Jurkat, Clone E6-1 (cell line): ENCODE results near the gene SLC12A7.
"Not testable (repeated sequence)": the region's sequence is repeated elsewhere in the genome, so short reads cannot be mapped to it uniquely, and the experiment has no call there.

Experiments
- DNase-seq: peaks from one replicate; pipeline ENCODE4 v3.0.0-alpha.2; 2011; ENCODE audit warnings: low read depth, low spot score
- H3K4me3 ChIP-seq: 2 replicates; pipeline ENCODE4 v1.5.1; 2011; ENCODE audit warnings: mild to moderate bottlenecking, low read length, control low read depth, moderate library complexity

The SLC12A7 gene

DNA sequence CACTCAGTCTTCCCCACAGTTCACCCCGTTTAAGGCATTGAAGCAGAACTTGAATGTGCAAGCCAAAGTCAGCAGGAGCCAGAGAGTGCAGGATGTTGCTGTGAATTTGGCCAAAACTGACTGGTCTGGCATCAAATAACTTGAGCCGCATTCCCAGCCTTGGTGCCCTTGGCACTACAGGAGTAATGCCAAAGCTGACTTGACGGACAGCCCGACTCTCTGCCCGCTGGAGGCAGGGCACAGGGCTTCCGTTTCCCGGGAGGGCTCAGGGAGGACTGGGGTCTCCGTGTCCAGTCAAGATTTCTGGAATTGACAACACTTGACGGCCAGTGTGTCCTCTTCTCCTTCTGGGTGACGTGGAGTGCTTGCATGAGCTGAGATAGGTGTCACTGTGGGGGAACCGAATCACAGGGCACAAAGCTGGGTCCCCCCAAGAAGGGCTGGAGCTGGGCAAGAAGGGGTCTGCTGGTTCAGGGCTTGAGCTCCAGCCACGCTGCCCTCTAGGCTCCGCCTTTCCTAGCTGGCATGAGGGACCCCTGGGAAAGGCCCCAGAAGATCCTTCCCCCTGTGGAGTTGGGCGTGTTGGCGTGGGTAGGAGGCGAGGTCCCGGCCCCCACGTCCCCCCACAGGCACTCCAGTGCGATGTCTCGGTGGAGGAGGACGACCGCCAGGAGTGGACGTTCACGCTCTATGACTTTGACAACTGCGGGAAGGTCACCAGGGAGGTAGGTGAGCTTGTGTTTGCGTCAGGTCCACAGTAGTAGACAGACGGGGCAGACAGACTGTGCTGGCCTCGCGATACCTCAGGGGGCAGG is 78.0 kb downstream of the SLC12A7 start:
- no peak for DNase-seq
- H3K4me3 ChIP-seq: no peak overlapping the region

DNA sequence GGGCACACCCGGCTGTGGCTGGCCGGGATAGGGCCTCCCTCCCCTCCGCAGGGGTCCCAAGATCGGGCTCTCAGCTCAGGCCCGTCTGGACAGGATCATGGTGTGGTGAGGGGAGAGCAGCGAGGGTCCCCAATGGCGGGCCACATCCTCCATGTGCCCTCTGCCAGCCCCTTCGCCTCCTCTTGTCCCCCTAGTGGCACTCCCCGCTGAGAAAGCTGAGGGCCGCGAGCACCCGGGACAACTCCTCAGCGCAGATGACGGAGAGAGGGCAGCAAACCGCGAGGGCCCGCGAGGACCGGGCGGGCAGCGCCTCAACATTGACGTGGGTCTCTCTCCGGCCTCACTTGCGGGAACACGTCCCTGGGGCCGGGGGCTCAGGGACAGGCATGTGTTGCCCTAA is 78.7 kb downstream of the SLC12A7 start:
- no peak overlapping the region for H3K4me3 ChIP-seq
- DNase-seq: no peak

DNA sequence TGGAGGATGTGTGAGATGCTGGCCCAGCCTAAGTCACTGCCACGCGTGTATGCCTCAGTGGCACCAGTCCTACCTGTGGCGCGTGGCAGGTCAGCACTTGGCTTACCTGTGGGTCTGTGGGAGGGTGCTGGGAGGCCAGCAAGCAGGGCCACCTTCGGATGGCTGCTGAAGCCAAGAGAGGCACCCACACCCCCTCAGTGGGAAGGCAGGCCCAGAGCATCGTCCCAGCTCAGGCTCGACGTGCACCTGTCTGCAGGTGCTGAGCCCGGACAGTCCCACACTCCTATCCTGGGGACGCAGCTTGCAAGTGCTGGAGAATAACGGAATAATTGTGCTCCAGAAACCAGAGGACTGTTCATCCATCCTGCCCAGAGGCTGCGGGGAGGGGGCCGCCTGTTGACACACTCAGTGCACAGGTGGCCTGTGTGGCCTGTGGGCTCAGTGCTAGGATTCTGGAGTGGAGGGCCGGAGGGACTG is 79.3 kb downstream of the SLC12A7 start:
- H3K4me3 ChIP-seq: no peak overlapping the region
- DNase-seq: no peak

DNA sequence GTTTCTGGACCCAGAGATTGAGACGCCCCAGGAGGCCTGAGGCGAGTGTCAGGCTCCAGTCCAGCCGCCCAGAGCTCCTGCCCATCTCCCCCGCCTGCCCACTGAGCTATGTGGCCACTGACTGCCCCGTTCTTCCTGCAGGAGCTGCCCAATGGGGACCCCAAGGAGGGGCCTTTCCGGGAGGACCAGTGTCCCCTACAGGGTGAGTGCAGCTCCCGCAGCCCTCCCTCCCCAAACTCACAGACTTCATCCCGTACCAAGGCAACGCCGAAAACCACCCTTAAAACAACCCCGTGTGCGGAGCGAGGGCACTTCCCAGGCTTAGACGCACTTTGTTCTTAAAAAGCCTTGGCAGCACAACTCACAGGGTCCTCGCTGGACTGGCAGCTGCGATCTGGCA is 79.9 kb downstream of the SLC12A7 start:
- no peak for DNase-seq
- no peak overlapping the region for H3K4me3 ChIP-seq

DNA sequence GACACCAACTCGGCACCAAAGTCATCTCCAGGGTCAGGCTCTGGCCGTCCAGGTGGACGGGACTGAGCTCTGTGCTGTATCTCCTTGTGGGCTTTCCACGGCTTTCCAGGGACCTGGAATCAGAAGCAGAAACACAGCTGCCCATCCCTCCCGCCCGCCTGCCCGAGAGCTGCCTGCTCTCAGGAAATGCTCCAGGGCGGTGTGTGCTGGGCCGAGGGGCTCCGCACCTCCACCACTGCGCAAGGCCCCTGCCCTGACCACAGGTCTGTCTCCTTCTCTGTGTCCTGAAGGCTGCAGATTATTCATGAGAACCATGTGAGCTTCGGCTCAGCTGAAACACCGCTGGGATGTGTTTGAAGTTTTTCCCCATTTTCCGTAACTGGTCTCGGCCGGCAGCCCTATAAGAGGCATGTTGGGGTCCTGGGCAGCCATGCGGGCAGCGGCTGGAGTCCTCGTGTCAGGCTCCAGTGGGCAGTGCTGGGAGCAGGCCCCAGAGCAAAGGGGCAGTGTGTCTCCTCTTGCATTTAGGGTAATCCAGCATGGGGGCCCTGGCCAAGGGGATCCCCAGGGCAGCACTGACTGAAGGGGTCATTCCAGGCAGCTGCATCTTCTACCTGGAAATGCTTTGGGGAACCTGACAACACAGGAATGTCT is 80.4 kb downstream of the SLC12A7 start:
- no peak for DNase-seq

DNA sequence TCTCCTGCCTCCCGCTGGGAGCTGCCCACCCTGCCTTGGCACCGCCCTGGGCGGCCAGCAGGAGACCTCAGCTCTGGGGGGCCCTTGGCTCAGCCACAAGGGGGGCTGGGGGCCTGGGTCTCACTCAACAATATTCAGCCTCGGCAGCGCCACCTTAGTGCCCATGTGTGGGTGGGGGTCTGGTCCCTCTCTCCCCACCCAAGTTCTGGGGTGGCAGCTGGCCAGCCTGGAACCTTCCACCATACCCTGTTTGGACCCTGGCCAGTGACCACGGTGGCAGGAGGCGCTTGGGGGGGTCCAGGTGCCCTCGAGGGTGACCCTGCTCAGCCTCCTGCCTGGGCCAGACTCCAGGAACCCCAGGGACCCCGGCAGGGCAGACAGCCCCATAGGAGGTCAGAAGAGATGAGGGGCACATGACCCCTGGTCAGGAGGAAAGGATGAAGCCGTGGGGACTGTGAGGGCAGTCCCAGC is 81.0 kb downstream of the SLC12A7 start:
- DNase-seq: no peak
- H3K4me3 ChIP-seq: no peak overlapping the region

More for the DNA sequence above, 80.4 kb downstream of the SLC12A7 start:
- H3K4me3 ChIP-seq: no peak overlapping the region

DNA sequence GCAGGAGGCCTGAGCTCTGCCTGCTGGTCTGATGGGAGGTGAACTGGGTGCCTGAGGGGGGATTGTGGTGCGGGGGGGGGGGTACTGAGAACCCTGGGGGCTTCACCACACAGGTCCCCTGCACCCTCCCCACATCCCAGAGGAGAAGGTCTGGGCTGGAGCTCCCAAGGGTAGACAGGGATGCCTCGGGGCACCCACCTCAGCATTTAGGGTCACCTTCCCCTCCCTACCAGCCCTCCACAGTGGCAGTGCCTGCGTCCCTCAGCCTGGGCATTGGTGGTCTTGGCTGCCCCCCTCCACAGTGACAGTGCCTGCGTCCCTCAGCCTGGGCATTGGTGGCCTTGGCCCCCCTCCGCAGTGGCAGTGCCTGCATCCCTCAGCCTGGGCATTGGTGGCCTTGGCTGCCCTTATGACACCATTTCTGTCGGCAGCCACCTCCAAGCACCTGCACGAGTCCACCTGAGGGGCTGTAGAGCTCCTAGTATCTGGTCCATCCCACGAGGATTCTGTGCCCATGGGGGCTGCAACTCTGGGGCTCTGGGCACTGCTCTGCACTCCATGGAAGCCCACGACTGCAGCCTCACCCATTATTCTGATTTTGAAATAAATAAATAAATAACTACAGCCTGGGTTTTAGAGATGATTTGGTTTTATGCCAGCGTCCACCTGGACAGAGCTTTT is 81.8 kb downstream of the SLC12A7 start:
- DNase-seq: no peak
- no peak overlapping the region for H3K4me3 ChIP-seq

DNA sequence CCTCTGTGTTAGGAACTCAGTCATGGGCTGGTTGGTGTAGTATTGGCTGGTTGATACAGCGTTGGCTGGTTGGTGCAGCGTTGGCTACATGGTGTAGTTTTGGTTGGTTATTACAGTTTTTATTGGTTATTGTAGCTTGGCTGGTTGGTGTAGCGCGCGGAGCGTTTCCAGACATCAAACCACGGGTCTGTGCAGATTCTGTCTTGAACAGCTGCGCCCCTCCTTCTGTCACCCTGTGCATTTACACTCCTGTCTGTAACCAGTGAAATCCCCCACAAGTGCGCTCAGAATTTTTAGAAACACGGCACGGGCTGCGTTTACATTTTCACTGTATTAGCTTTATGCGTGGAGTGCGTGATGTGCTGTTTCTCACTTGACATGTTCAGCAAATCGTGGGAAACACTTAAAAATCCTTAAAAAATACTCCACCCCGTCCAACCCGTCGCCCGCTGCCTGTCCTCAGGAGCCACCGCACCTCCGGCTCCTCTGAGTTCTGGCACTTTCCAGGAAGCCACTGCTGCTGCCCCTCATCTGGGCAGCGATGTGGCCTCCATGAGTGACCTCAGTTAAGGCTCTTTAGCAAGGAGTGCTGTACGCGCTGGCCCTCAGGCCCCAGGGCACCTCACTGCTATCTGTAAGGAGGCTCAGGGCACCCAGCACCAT is 82.5 kb downstream of the SLC12A7 start:
- no peak for DNase-seq
- no peak overlapping the region for H3K4me3 ChIP-seq

DNA sequence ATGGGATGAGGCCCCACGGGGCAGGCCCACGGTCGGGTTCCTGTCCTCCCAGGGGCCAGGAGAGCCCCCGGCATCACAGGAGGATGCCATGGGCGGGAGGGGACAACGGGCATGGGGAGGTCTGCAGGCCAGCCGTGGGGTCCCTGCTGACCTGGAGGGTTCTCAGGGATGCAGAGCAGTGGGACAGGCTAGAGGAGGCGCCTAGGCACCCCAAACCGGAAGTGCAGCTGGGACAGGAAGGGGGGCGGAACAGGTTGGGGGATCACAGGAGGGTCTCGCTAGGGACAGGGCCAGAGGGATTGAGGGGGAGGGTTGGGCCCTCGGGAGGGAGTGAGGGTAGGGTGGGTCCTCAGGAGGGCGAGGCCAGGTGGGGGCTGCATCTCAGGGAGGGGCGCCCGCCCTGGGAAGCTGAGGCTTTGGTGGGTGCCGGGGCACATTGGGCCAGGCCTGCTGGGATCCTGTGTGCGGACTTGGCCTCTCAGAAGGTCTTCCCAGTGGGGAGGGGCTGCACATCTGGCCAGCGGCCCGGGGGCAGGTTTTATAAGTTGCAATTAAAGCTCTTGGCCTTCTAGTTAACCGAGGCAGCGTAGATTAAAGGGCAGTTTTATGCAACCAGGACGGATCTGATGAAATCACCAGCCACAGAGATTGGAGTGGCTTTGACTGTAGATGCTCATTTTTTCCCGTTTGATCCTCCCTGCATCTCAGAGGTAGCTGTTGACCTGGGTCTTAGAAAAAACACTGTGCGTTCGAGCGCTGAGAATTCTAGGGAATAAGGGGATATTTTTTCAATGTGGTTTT is 83.2 kb downstream of the SLC12A7 start:
- no peak for DNase-seq
- H3K4me3 ChIP-seq: no peak overlapping the region

DNA sequence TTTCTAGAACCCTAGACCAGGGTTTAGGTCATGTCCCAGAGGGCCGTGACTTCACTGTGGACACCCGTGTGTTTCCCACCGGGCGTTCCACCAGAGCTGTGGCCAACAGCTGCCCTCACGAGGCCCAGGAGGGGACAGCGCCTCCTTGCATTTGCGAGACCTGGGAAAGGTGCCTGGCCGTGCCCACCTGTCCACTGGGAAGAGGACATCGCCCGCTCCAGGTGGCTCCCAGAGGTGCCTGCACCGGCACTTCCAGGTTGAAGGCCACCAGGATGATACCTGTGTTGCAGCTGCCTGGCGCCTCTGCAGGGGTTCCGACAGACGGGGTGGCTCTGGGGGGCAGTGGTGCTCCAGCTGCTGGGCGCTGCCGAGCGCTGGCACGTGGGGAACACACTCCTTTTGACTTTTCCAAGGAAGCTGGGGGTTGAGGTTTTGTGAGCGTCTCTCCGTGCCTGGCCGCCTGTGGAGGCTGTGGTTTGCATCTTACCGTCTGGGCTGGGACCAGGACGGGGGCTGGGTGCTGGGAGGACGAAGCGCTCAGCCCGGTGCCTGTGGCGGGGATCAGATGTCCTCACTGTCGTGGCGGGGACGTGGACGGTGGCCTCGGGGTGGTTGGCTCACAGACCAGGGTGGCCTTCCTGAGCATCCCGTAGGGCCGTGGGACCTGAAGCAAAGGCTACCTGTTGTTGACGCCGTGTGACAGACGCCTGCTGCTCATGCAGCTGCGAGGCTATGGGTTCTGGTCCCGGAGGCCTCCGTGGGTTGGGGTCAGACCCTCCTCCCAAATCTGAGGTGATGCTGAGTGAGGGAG is 84.0 kb downstream of the SLC12A7 start:
- H3K4me3 ChIP-seq: no peak overlapping the region
- DNase-seq: no peak

DNA sequence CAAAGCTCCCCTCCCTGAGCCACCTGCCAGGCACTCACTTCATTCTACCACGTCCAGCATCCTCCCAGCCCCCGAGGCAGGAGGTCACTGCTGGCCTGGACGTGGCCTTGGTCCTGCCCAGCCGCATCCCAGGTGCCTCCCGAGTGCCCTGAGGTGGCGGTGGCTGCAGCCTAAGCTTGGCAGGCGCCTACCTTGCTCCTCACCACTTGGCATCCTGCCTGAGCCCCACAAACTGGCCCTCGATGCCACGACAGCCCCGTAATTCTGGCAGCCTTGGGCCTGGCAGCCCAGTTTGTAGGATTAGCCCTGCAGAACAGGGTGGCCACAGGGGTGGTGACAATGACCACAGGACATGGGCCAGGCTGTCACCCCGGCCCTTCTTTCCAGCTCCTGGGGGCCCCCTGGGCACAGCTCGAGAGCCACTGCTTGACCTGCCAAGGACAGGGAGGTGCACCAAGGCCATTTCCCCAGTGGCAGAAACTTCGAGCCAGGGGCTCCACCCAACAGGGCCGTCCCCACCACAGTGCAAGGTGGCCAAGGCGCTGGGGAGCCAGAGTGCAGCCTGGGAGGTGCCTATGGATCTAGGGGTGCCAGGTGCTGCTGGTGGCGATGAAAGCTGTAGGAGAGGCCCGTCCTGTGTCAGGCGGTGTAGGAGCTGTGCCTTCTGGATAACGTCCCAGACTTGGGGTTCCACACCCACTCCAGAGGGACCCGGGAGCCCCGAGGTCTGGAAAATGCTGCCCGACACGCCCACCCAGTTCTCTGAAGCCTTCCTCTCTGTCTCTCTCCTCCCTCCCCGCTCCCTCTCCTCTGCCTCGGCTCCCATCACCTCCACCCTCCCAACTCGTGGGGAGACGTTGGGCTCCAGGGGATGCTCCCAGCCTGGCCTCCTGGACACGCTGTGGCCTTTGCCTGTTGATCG is 84.9 kb downstream of the SLC12A7 start:
- DNase-seq: no peak
- no peak overlapping the region for H3K4me3 ChIP-seq

DNA sequence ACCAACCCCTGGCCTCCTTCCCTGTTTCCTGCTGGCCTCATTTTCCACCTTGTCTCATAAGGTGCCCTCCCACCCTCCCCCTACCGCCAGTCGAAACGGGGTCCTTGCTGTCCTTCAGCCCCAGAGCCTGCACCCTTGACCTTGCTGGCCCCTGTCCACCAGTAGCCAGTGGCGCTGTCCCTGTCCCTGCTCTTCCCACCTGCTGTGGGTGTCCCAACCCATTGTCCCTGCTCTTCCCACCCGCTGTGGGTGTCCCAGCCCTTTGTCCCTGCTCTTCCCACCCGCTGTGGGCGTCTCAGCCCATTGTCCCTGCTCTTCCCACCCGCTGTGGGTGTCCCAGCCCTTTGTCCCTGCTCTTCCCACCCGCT is 89.9 kb downstream of the SLC12A7 start:
- H3K4me3 ChIP-seq, DNase-seq: not testable (repeated sequence)

DNA sequence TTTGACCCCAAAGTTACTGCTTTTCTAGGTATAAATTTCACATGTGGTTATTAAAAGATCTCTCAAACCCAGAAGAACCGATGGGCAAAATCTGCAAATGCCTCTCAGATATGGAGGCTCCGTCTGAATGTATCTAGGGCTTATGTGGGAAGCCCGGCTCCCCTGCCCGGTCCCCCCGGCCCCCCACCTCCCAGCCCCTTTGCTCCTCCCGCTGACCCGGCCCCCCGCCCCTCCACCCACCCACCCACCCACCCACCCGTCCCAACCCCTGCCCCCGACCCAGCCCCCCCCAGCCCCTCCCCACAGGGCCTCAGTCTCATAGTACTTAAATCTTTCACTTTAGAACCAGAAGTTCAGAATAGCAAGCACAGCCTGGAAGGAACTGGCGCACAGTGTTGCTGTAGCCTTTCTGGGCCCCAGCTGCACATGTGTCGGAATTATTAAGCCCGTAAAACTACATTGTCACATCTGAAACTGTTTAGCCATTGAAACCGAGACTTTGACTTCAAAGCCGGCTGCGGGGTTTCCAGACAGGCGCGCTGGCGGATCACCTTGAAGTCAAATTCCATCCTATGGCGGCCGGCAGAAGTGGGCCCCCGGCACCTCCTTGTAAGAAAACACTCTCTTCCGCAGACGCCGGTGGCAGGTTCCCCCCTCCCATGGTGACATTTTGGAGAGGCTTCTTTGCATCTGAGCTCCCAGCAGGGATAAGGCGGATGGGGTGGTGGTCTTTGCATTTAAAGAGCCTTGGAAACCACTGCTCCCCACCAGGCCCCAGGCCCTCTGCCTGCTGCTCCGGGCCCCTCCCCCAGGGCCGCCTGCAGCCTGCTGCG is 90.5 kb downstream of the SLC12A7 start:
- no peak overlapping the region for H3K4me3 ChIP-seq
- DNase-seq: no peak

DNA sequence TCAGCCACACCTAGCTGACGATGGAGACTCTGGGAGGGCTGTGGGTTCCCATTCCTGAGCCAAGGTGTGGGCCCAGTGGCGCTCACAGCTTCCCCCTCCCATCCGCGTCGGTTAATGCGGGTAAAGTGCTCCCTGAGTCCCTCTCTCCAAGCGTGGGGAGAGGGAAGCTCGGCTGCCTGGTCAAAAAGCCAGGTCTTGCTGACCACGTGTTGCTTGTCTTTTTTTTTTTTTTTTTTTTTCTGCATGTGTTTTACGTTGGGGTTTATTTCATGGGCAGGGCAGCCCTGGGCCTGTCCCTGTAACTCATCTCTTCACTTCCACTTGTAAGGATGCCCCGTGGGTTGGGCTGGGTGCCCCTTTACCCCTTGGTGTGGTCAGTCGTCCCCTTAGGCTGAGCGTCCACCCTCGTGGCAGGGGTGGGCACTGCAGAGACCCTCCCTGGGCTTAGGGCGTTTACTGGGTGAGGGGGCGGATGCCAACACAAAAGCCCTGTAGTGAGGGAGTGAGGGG is 91.4 kb downstream of the SLC12A7 start:
- H3K4me3 ChIP-seq: no peak overlapping the region

DNA sequence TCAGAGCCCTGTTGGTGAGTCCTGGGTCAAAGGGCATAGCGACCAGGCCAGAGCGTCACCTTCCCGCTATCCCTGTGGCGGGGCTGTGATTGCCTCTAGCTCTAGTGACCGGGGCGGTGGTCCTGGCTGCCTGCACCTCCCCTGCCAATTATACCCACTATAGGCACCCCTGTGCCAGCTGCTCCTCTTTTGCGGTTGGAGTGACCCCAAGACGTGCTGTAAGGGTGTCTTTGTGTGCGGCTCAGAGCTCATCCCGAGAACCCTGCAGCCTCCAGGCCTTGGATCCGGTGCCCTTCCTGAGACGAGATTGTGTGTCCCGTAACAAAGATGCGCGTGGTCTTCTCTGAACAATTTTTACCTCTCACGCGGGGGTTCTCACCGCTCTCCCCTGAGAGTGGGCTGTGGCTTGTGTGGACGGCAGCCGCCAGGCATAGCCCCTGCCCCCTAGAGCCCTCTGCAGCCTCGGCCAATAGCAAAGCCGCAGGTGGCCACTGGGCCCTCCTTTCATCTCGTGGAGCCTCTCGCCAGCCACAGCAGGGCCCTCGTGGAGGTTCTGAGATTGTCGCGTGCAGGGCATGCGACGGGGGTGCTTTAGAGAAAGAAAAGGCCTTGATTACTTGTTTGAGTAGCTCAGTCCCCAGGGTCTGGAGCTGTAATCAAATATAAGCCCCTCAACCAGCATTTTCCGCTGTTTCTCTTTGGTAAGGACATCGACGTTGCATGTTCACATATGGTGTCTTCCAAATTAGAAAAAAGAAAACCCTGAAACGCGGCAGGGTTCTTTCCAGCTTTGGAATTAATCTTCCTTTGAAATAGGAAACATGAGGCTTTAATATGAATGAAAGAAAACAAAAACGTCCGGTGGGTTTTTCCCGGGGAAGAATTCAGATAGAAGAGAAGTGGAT is 92.6 kb downstream of the SLC12A7 start:
- no peak for DNase-seq

More for the DNA sequence above, 91.4 kb downstream of the SLC12A7 start:
- DNase-seq: no peak

More for the DNA sequence above, 92.6 kb downstream of the SLC12A7 start:
- no peak overlapping the region for H3K4me3 ChIP-seq
